Nephron (organoid): ENCODE data around the gene EDN1.

Experiments used
- H3K27ac Mint-ChIP-seq, 3 experiments: 2 replicates each; pipeline ENCODE4 v1.8.0; 2020; ENCODE audit warnings: mixed read lengths in 3 of 3, mild to moderate bottlenecking in 2 of 3, moderate library complexity in 1 of 3
- H3K27me3 Mint-ChIP-seq: 2 replicates; pipeline ENCODE4 v1.8.0; 2021; ENCODE audit warnings: low read depth, mild to moderate bottlenecking, moderate library complexity, mixed read lengths
- H3K36me3 Mint-ChIP-seq: 2 replicates; pipeline ENCODE4 v1.8.0; 2020; ENCODE audit warnings: low read depth, mixed read lengths
- H3K4me1 Mint-ChIP-seq: 2 replicates; pipeline ENCODE4 v1.8.0; 2020; ENCODE audit warnings: mixed read lengths
- H3K4me3 Mint-ChIP-seq, 3 experiments: 2 replicates each; pipeline ENCODE4 v1.8.0; 2020; ENCODE audit warnings: mild to moderate bottlenecking in 3 of 3, mixed read lengths in 3 of 3, moderate library complexity in 2 of 3
- H3K9me3 Mint-ChIP-seq: 2 replicates; pipeline ENCODE4 v1.8.0; 2020; ENCODE audit warnings: mixed read lengths
- CTCF ChIP-seq, 3 experiments: fragments of 200-600 bp; sonication (generic); IDR thresholded peaks; one replicate each; pipeline ENCODE4 v1.5.0; 2021; ENCODE audit warnings: antibody characterized with exemption in 3 of 3; ENCODE audit not compliant: unreplicated experiment in 3 of 3

Gene EDN1

GRCh38 chr6:12335717-12336116 is 45.6 kb downstream of the EDN1 start:
- no peaks in the 10 kb centered on the region for H3K36me3 Mint-ChIP-seq
- no peak for TF ChIP-seq CTCF (IDR thresholded peaks at IDR 0.05; ENCODE audit: unreplicated experiment in 3 of 3)
- H3K4me1 Mint-ChIP-seq, result no peaks in the 10 kb centered on the region
- no peaks in the 10 kb centered on the region for H3K9me3 Mint-ChIP-seq
- no peak overlapping the region for H3K27ac Mint-ChIP-seq
- H3K27me3 Mint-ChIP-seq, result no peaks in the 10 kb centered on the region
- no peak overlapping the region for H3K4me3 Mint-ChIP-seq

- no peak for TF ChIP-seq CTCF (IDR thresholded peaks at IDR 0.05; ENCODE audit: unreplicated experiment in 3 of 3)
- H3K36me3 Mint-ChIP-seq, result no peaks in the 10 kb centered on the region
- no peaks in the 10 kb centered on the region for H3K9me3 Mint-ChIP-seq
- H3K4me3 Mint-ChIP-seq, result no peak overlapping the region
- no peaks in the 10 kb centered on the region for H3K4me1 Mint-ChIP-seq
- no peaks in the 10 kb centered on the region for H3K27me3 Mint-ChIP-seq
- no peak overlapping the region for H3K27ac Mint-ChIP-seq
These were observed 46.2 kb downstream of the EDN1 start for GRCh38 chr6:12336121-12336971.

GRCh38 chr6:12339022-12339421 is 48.9 kb downstream of the EDN1 start:
- no peak for TF ChIP-seq CTCF (IDR thresholded peaks at IDR 0.05; ENCODE audit: unreplicated experiment in 3 of 3)
- Mint-ChIP-seq H3K27me3 (peaks cover 5% of the 10 kb centered on the region), H3K9me3 (no peaks in the 10 kb centered on the region), H3K27ac (peak overlapping the region in 1 of 3 experiments; percentile 32), H3K36me3 (no peaks in the 10 kb centered on the region), H3K4me1 (no peaks in the 10 kb centered on the region), H3K4me3 (no peak overlapping the region)

GRCh38 chr6:12339808-12340487 is 49.8 kb downstream of the EDN1 start:
- no peaks in the 10 kb centered on the region for H3K36me3 Mint-ChIP-seq
- no peak overlapping the region for H3K4me3 Mint-ChIP-seq

GRCh38 chr6:12340488-12340818 is 50.3 kb downstream of the EDN1 start:
- no peak overlapping the region for H3K27ac Mint-ChIP-seq
- H3K9me3 Mint-ChIP-seq, result no peaks in the 10 kb centered on the region
- peaks cover 5% of the 10 kb centered on the region for H3K27me3 Mint-ChIP-seq
- H3K4me1 Mint-ChIP-seq, result no peaks in the 10 kb centered on the region
- no peaks in the 10 kb centered on the region for H3K36me3 Mint-ChIP-seq
- no peak overlapping the region for H3K4me3 Mint-ChIP-seq
- no peak for TF ChIP-seq CTCF (IDR thresholded peaks at IDR 0.05; ENCODE audit: unreplicated experiment in 3 of 3)

More at GRCh38 chr6:12339808-12340487, 49.8 kb downstream of the EDN1 start:
- Mint-ChIP-seq H3K4me1 (no peaks in the 10 kb centered on the region), H3K9me3 (no peaks in the 10 kb centered on the region), H3K27ac (no peak overlapping the region), H3K27me3 (peaks cover 5% of the 10 kb centered on the region)
- no peak for TF ChIP-seq CTCF (IDR thresholded peaks at IDR 0.05; ENCODE audit: unreplicated experiment in 3 of 3)
